Activated CD8-positive, alpha-beta memory T cell treated with anti-CD3 and anti-CD28 coated beads for 1 hour (primary cell): ENCODE measurements around the gene ZNF865.

Experiments
- DNase-seq, 2 donors: peaks; one replicate each; pipeline ENCODE4 v3.0.0-alpha.2; 2020; ENCODE audit warnings: low read depth in 1 of 2; ENCODE audit errors: extremely low read depth in 1 of 2

The ZNF865 gene

GRCh38 chr19:55643887-55644176, 38.4 kb downstream of the ZNF865 start:
- no peak for DNase-seq

- no peak for DNase-seq
These were observed 38.9 kb downstream of the ZNF865 start for GRCh38 chr19:55644191-55644833.

GRCh38 chr19:55644842-55645511, 39.5 kb downstream of the ZNF865 start:
- DNase-seq: no peak

GRCh38 chr19:55645512-55645881, 40.0 kb downstream of the ZNF865 start:
- DNase-seq: no peak

- no peak for DNase-seq
These were observed 41.7 kb downstream of the ZNF865 start for GRCh38 chr19:55646889-55647731.

- DNase-seq: no peak
These were observed 42.5 kb downstream of the ZNF865 start, which contains the start of gene CCDC106 for GRCh38 chr19:55647732-55648584. Gene CCDC106 (plus strand): TSS chr19:55648212. CDS start chr19:55649047, 835 bp downstream.

- DNase-seq: no peak
These were observed 43.3 kb downstream of the ZNF865 start for GRCh38 chr19:55648585-55649267.

- DNase-seq: no peak
These were observed 44.0 kb downstream of the ZNF865 start for GRCh38 chr19:55649268-55650125.

- DNase-seq: no peak
These were observed 44.7 kb downstream of the ZNF865 start for GRCh38 chr19:55650126-55650557.

- DNase-seq: no peak
These were observed 45.3 kb downstream of the ZNF865 start for GRCh38 chr19:55650602-55651230.

GRCh38 chr19:55651236-55651635, 45.8 kb downstream of the ZNF865 start:
- no peak for DNase-seq

GRCh38 chr19:55652311-55653128, 47.1 kb downstream of the ZNF865 start:
- DNase-seq: no peak

- peak; percentile 98 to 100 for DNase-seq
These were observed 48.3 kb downstream of the ZNF865 start for GRCh38 chr19:55653651-55654322.

- peak; percentile 91 to 99 for DNase-seq
These were observed 48.9 kb downstream of the ZNF865 start for GRCh38 chr19:55654323-55654867.

GRCh38 chr19:55654868-55655647, 49.6 kb downstream of the ZNF865 start, which contains the start of gene U2AF2:
Gene U2AF2 (plus strand): TSS chr19:55655035. CDS start chr19:55655105, 70 bp downstream.
- DNase-seq: peak; percentile 94 to 97

GRCh38 chr19:55655648-55656040, 50.2 kb downstream of the ZNF865 start:
- DNase-seq: no peak
